Subcutaneous adipose tissue (tissue), 4 donors: ENCODE results near the gene SKI. TPM values are rescaled to one million over a fixed set of nuclear protein-coding genes. Genes with fewer than 3 reads are reported as not detected.

Experiments used
- total RNA-seq, 4 donors: library from RNA; depleted of rRNA; stranded (reverse); fragments of >200 nt; gene quantifications; one replicate each; pipeline ENCODE4 v1.1.0, GENCODE V29; 2016
- TF ChIP-seq, protein P1 (sequence below): fragments of 450-650 bp; IDR thresholded peaks from one replicate; pipeline ENCODE4 v1.5.1; 2016; ENCODE audit warnings: low read depth, mild to moderate bottlenecking, control low read depth, antibody characterized with exemption, moderate library complexity

The SKI gene
- total RNA-seq, 4 donors from 2014 or later: 24.3 to 67.6 (median 27.8) TPM

DNA sequence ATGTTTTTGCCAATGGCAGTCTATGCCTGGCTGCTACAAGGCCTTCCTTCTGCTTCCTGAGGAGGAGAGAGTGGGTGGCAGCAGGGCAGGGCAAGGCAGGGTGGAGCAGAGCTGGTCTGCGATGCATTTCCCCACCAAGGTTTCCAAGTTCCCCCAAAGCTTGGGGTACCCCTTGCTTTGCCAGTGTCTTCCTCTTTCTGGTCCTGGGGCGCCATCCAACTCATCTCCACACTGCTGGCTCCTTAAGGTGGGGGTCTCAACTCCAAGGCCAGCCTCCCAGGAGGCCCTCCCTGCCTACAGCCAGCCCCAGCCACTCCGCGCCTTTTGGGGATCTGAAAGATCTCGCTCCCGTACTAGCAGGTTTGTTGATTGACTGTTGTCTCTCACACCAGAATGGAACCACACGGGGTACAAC lies 3.9 kb upstream of the SKI start:
- TF ChIP-seq, protein P1, sequence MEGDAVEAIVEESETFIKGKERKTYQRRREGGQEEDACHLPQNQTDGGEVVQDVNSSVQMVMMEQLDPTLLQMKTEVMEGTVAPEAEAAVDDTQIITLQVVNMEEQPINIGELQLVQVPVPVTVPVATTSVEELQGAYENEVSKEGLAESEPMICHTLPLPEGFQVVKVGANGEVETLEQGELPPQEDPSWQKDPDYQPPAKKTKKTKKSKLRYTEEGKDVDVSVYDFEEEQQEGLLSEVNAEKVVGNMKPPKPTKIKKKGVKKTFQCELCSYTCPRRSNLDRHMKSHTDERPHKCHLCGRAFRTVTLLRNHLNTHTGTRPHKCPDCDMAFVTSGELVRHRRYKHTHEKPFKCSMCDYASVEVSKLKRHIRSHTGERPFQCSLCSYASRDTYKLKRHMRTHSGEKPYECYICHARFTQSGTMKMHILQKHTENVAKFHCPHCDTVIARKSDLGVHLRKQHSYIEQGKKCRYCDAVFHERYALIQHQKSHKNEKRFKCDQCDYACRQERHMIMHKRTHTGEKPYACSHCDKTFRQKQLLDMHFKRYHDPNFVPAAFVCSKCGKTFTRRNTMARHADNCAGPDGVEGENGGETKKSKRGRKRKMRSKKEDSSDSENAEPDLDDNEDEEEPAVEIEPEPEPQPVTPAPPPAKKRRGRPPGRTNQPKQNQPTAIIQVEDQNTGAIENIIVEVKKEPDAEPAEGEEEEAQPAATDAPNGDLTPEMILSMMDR: no peak

DNA sequence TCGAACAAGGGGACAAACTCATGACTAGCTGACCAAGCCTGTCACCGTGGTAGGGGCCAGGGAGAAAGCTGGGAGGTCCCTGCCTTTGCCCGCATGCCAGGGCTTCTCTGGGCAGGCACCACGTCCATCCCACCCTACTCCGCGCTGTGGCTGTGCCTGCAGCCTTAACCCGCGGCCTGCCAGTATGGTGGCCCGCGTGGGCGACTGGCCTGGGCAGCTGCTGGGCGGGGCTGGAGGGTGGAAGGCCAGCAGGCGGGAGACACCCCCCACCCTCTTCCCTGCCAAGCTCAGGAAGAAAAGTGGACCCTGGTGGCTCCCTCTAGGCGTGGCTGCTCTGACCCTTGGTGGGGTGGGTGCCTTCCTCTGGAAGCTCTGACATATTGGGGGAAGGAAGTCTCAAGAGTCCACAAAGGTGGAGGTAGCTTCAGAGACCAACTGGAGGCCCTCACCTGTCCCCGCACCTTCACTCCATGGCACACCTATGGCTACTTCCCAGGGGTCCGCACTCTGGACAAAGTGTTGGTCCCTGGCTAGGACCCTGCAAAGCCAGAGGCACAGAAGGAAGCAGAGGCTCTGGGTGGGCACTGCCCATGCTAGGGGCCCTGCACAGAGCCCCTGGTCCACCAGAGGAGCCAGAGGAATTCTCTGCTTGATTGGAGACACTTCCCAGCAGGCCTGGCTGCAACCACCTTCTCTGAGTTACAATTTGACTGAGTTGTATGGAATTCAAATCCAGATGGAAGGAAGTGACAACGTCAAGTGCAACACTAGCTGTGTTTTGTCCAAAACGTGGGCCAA lies 3.3 kb upstream of the SKI start:
- TF ChIP-seq, protein P1: no peak

DNA sequence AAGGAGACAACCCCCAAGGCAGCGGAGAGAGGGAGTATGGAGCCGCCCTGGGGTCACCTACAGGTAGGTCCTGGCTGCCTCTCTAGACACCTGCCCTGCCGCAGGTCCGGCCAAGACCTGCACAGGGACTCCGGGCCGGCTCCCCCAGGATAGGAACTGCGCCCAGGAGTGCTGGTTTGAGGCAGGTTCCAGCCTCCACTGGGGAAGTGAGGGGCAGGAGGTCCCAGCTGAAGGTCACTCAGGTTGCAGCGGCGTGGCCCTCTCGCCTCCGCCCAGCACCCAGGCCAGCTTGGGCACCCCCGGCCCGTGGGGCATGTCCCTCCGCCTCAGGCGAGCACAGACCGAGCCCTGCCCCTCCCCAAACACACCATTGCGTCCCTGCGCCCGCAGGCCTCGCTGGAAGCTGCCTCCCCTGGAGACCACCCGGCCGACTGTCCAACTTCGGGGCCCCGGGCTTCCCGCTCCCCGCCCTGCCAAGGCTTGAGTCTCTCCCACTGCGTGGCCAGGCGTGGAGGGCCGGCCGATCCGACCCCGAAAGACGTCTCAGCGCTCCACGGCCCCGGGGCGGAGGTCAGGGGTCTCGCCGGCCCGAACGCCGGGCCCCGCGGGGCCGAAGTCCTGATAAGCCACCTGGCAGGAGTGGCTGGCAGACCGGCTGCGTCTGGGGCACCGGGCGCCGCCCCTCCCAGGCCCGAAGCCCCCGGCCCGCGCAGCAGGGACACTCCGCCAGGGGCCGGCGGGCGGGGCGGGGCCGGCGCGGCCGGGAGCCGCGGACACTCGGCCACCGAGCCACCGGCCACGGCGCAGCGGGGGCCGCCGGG lies 1.4 kb upstream of the SKI start:
- TF ChIP-seq, protein P1: no peak

DNA sequence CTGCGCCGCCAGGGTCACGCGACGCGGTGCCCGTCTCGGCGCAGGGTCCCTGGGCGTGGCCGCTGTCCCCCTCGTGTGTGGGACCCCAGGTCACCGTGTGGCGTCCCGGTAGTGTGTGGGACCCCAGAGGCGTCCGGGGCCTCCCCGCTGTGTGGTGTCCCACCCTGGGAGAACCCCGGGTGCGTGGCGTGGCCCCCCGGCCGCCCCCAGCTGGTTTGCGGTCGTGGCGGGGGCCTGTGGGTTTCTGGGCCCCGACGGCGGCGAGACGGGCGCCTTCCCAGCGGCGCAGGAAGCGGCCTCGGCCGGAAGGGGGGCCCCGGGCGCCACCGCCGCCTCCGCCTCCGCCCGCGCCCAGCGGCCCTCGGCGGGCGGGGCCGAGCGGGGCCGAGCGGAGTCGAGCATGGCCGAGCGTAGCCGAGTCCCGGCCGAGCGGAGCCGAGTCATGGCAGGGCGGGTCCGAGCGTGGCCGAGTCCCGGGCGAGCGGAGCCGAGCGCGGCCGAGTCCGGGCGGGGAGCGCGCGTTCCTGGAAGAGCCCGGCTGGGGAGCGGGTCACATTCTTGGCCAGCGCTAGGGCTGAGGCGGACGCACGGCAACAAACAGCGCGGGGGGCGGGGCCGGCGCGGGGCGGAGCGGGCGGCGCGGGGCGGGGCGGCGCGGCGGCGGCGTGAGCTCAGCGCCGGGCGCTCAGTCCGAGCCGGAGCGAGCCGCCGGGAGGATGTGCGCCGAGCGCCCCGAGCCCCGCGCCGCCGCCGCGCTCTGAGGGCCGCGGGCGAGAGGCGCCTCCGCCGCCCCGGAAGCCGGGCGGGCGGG lies 568 bp upstream of the SKI start:
- TF ChIP-seq, protein P1: no peak

DNA sequence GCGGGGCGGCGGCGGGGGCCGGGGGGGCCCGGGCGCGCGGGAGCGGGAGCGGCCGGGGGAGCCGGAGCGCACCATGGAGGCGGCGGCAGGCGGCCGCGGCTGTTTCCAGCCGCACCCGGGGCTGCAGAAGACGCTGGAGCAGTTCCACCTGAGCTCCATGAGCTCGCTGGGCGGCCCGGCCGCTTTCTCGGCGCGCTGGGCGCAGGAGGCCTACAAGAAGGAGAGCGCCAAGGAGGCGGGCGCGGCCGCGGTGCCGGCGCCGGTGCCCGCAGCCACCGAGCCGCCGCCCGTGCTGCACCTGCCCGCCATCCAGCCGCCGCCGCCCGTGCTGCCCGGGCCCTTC lies 546 bp downstream of the SKI start:
- TF ChIP-seq, protein P1: no peak

DNA sequence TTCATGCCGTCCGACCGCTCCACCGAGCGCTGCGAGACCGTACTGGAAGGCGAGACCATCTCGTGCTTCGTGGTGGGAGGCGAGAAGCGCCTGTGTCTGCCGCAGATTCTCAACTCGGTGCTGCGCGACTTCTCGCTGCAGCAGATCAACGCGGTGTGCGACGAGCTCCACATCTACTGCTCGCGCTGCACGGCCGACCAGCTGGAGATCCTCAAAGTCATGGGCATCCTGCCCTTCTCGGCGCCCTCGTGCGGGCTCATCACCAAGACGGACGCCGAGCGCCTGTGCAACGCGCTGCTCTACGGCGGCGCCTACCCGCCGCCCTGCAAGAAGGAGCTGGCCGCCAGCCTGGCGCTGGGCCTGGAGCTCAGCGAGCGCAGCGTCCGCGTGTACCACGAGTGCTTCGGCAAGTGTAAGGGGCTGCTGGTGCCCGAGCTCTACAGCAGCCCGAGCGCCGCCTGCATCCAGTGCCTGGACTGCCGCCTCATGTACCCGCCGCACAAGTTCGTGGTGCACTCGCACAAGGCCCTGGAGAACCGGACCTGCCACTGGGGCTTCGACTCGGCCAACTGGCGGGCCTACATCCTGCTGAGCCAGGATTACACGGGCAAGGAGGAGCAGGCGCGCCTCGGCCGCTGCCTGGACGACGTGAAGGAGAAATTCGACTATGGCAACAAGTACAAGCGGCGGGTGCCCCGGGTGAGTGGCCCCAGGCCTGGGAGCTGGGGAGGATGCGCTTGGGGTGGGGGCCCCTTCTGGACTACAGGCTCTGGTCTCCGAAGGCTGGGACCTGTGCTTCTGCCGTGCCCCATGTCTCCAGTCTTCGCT lies 1.1 kb downstream of the SKI start:
- TF ChIP-seq, protein P1: no peak
